Vagina (tissue), 2 donors: ENCODE data around the gene MACROD2.

Experiments used
- POLR2A ChIP-seq, 2 donors: fragments of 450-650 bp; IDR thresholded peaks; one replicate each; pipeline ENCODE4 v1.6.1; 2017; ENCODE audit warnings: antibody characterized with exemption in 2 of 2, mild to moderate bottlenecking in 2 of 2, moderate library complexity in 2 of 2
- TF ChIP-seq, protein P1 (sequence below), 3 experiments: fragments of 450-650 bp in 2 of 3; fragments of 200-600 bp in 1 of 3; sonication (generic) in 1 of 3; IDR thresholded peaks; one replicate each; pipeline ENCODE4 v1.5.1; 2017 to 2019; ENCODE audit warnings: antibody characterized with exemption in 3 of 3, mild to moderate bottlenecking in 2 of 3, moderate library complexity in 2 of 3

DNA sequence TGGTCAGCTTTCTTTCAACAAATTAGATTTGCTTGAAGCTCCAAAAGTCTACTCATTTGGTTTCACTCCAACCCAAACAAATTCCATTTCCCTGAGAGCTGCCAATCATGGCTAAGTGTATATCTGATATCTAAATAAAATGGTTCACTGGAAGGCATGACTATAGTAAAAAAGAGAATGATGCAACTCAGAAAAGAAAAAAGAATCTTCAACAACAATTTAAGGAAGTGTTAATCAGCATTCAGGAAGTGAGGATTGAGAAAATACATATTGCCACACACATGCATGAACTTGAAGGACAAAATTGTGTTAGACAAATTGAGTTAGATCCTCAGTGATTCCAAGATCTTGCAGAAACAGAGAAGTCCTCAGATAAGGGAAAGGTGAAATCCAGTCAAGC is 1315.0 kb downstream of the MACROD2 start:
- TF ChIP-seq, protein P1, sequence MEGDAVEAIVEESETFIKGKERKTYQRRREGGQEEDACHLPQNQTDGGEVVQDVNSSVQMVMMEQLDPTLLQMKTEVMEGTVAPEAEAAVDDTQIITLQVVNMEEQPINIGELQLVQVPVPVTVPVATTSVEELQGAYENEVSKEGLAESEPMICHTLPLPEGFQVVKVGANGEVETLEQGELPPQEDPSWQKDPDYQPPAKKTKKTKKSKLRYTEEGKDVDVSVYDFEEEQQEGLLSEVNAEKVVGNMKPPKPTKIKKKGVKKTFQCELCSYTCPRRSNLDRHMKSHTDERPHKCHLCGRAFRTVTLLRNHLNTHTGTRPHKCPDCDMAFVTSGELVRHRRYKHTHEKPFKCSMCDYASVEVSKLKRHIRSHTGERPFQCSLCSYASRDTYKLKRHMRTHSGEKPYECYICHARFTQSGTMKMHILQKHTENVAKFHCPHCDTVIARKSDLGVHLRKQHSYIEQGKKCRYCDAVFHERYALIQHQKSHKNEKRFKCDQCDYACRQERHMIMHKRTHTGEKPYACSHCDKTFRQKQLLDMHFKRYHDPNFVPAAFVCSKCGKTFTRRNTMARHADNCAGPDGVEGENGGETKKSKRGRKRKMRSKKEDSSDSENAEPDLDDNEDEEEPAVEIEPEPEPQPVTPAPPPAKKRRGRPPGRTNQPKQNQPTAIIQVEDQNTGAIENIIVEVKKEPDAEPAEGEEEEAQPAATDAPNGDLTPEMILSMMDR (IDR thresholded peaks at IDR 0.05): no peak
- TF ChIP-seq POLR2A (IDR thresholded peaks at IDR 0.05): no peak
